Mucosa of stomach (tissue), 1 donor: ENCODE results near the gene NPLOC4.
A peak's percentile ranks its signal among the peaks of the same experiment; 100 is the strongest.

Experiments
- H3K27me3 ChIP-seq: one replicate; pipeline ENCODE4 v1.7.0; 2013; ENCODE audit warnings: mild to moderate bottlenecking, low read length; ENCODE audit not compliant: control insufficient read depth, insufficient read depth
- H3K36me3 ChIP-seq: one replicate; pipeline ENCODE4 v1.7.0; 2013; ENCODE audit warnings: low read length; ENCODE audit not compliant: control insufficient read depth, insufficient read depth
- H3K4me1 ChIP-seq: one replicate; pipeline ENCODE4 v1.7.0; 2013; ENCODE audit warnings: mild to moderate bottlenecking, low read length; ENCODE audit not compliant: control insufficient read depth, insufficient read depth
- H3K4me3 ChIP-seq: one replicate; pipeline ENCODE4 v1.7.0; 2013; ENCODE audit warnings: low read length
- H3K9ac ChIP-seq: one replicate; pipeline ENCODE4 v1.7.0; 2013; ENCODE audit warnings: mild to moderate bottlenecking, low read length, moderate library complexity
- H3K9me3 ChIP-seq: one replicate; pipeline ENCODE4 v1.7.0; 2013; ENCODE audit warnings: mild to moderate bottlenecking, low read length, moderate library complexity; ENCODE audit not compliant: control insufficient read depth
- donor health status: Pancreatic carcinoma.

Gene NPLOC4

GRCh38 chr17:81567191-81567590, 69.7 kb downstream of the NPLOC4 start:
- H3K4me3 ChIP-seq: no peak overlapping the region
- no peaks in the 10 kb centered on the region for H3K9me3 ChIP-seq
- H3K36me3 ChIP-seq: peaks cover 33% of the 10 kb centered on the region
- no peaks in the 10 kb centered on the region for H3K27me3 ChIP-seq
- H3K9ac ChIP-seq: no peak overlapping the region
- H3K4me1 ChIP-seq: peaks cover 24% of the 10 kb centered on the region

- no peaks in the 10 kb centered on the region for H3K9me3 ChIP-seq
- no peaks in the 10 kb centered on the region for H3K27me3 ChIP-seq
- peak overlapping the region; percentile 6 for H3K9ac ChIP-seq
- peaks cover 24% of the 10 kb centered on the region for H3K4me1 ChIP-seq
- no peak overlapping the region for H3K4me3 ChIP-seq
- H3K36me3 ChIP-seq: peaks cover 31% of the 10 kb centered on the region
Observed at GRCh38 chr17:81566461-81567126, 70.3 kb downstream of the NPLOC4 start.

DNA sequence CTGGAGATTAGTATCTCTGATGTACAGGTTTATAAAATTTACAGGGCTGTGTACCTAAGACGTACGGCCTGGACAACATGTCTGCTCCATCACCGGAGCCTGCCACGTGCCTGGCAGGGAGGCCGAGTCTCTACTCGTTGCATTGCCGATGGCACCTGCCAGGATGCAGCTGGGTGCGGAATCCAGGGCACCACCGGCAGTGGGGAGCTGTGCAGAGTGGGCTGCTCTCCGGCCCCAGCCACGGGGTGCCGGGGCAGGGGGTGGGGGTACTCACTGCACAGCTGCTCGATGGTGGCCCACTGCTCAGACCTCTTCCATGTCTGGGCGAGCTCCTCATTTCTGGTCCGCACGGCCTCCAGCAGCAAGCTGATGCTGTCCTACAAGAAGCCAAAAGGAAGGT, 71.7 kb downstream of the NPLOC4 start:
- peaks cover 20% of the 10 kb centered on the region for H3K36me3 ChIP-seq
- no peak overlapping the region for H3K9ac ChIP-seq
- no peaks in the 10 kb centered on the region for H3K9me3 ChIP-seq
- no peaks in the 10 kb centered on the region for H3K27me3 ChIP-seq
- H3K4me1 ChIP-seq: peaks cover 24% of the 10 kb centered on the region
- H3K4me3 ChIP-seq: no peak overlapping the region

- H3K36me3 ChIP-seq: peaks cover 18% of the 10 kb centered on the region
- H3K27me3 ChIP-seq: no peaks in the 10 kb centered on the region
- no peaks in the 10 kb centered on the region for H3K9me3 ChIP-seq
- H3K4me3 ChIP-seq: no peak overlapping the region
- H3K9ac ChIP-seq: no peak overlapping the region
- H3K4me1 ChIP-seq: peaks cover 24% of the 10 kb centered on the region
Observed at GRCh38 chr17:81564778-81565177, 72.1 kb downstream of the NPLOC4 start.

DNA sequence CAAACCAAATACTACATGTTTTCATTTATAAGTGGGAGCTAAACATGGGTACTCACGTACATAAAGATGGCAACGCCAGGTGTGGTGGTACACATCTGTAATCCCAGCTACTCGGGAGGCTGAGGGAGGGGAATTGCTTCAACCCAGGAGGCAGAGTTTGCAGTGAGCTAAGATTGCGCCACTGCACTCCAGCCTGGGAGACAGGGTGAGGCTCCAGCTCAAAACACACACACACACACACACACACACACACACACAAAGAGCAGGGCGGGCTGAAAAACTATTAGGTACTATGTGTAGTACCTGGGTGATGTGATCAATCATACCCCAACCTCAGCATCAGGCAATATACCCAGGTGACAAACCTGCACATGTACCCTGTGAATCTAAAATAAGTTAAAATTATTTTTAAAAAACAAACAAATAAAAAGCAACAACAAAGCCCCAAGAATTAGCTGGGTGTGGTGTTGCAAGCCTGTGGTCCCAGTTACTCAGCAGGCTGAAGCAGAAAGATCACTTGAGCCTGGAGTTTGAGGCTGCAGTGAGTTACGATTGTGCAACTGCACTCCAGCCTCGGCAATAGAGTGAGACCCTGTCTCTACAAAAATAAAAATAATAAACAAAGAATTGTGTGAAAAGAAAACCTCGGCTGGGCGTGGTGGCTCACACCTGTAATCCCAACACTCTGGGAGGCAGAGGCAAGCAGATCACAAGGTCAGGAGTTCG, 72.9 kb downstream of the NPLOC4 start:
- no peaks in the 10 kb centered on the region for H3K27me3 ChIP-seq
- H3K9ac ChIP-seq: no peak overlapping the region
- H3K36me3 ChIP-seq: peaks cover 11% of the 10 kb centered on the region
- no peak overlapping the region for H3K4me3 ChIP-seq
- no peaks in the 10 kb centered on the region for H3K9me3 ChIP-seq
- H3K4me1 ChIP-seq: peaks cover 24% of the 10 kb centered on the region

DNA sequence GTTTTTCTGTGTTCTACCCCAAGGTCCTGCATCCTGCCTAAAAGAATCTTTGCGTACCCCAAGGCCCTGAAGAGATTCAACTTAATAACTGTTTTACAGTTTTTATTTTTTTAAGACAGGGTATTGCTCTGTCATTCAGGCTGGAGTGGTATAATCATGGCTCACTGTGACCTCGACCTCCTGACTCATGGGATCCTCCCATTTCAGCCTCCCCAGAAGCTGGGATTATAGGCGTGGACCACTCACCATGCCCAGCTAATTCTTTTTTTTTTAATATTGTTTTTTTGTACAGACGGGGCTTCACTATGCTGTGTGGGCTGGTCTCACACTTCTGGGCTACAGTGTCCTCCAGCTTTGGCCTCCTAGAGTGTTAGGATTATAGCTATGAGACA, 75.4 kb downstream of the NPLOC4 start:
- H3K36me3 ChIP-seq: peaks cover 6% of the 10 kb centered on the region
- peaks cover 17% of the 10 kb centered on the region for H3K4me1 ChIP-seq

GRCh38 chr17:81558941-81559806, 77.7 kb downstream of the NPLOC4 start:
- no peak overlapping the region for H3K4me3 ChIP-seq
- no peaks in the 10 kb centered on the region for H3K27me3 ChIP-seq
- H3K9me3 ChIP-seq: no peaks in the 10 kb centered on the region
- no peak overlapping the region for H3K9ac ChIP-seq
- peaks cover 19% of the 10 kb centered on the region for H3K4me1 ChIP-seq
- no peaks in the 10 kb centered on the region for H3K36me3 ChIP-seq

More for the DNA sequence above, 75.4 kb downstream of the NPLOC4 start:
- H3K9me3 ChIP-seq: no peaks in the 10 kb centered on the region
- H3K4me3 ChIP-seq: no peak overlapping the region
- no peak overlapping the region for H3K9ac ChIP-seq
- no peaks in the 10 kb centered on the region for H3K27me3 ChIP-seq

DNA sequence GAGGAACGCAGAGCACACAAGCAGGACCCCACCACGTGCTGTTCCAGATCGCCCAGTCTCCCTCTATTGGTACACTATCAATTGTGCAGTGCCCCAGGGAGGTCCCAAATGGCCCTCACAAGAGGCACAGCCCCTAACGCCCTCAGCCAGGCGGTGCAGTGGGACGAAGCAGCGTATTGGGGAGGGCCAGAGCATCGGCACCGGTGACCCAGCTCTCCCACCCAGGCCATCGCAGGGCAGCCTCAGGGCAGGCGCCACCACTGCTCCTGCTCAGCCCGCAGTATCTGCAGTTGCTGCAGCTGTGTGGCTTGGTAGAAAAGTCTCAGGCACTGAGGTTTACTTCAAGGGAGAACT, 78.8 kb downstream of the NPLOC4 start:
- no peaks in the 10 kb centered on the region for H3K9me3 ChIP-seq
- H3K4me1 ChIP-seq: peaks cover 29% of the 10 kb centered on the region
- no peaks in the 10 kb centered on the region for H3K27me3 ChIP-seq
- H3K4me3 ChIP-seq: no peak overlapping the region
- H3K9ac ChIP-seq: no peak overlapping the region
- no peaks in the 10 kb centered on the region for H3K36me3 ChIP-seq

GRCh38 chr17:81557276-81558114, 79.4 kb downstream of the NPLOC4 start:
- no peak overlapping the region for H3K4me3 ChIP-seq
- no peaks in the 10 kb centered on the region for H3K27me3 ChIP-seq
- H3K4me1 ChIP-seq: peaks cover 29% of the 10 kb centered on the region
- no peak overlapping the region for H3K9ac ChIP-seq
- no peaks in the 10 kb centered on the region for H3K9me3 ChIP-seq
- H3K36me3 ChIP-seq: no peaks in the 10 kb centered on the region

GRCh38 chr17:81556863-81557262, 80.0 kb downstream of the NPLOC4 start:
- peaks cover 29% of the 10 kb centered on the region for H3K4me1 ChIP-seq
- H3K9me3 ChIP-seq: no peaks in the 10 kb centered on the region
- H3K27me3 ChIP-seq: no peaks in the 10 kb centered on the region
- H3K4me3 ChIP-seq: no peak overlapping the region
- no peaks in the 10 kb centered on the region for H3K36me3 ChIP-seq
- H3K9ac ChIP-seq: no peak overlapping the region

DNA sequence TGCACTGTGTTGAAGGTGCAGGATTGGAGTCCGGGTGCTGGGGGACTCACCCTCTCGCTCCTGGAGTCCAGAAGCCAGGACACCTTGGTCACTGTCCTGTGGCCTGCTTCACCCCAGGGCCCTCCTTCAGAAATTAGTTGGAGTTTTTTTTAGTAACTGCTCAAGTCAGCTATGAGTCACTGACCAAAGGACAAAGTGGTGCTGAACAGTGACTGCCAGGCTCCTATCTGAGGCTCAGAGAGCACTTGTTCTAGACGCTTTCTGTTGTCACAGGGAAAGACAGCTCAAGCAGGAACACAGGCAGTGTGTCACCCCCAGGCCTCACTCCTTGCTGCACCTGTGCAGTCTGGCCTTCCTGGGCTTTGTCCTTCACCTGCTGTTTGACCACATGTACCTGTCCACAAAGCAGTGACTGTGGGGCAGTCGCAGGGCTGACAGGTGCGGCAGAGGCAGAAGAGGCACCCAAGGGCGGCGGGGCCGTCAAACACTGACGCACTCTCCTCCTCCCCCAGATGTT, 80.7 kb downstream of the NPLOC4 start:
- H3K4me3 ChIP-seq: no peak overlapping the region
- H3K36me3 ChIP-seq: no peaks in the 10 kb centered on the region
- H3K9ac ChIP-seq: no peak overlapping the region
- H3K4me1 ChIP-seq: peaks cover 34% of the 10 kb centered on the region
- H3K9me3 ChIP-seq: no peaks in the 10 kb centered on the region
- no peaks in the 10 kb centered on the region for H3K27me3 ChIP-seq
